ENCODE data around the gene PRDM4. TPM values are rescaled to one million over a fixed set of nuclear protein-coding genes. Genes with fewer than 3 reads are reported as not detected.

Gene PRDM4
- total and polyA plus RNA-seq, 2 donors (not counting 3 experiments of a cell fraction or from before 2014, with no cell fraction given): 25.6 to 36.8 TPM

DNA sequence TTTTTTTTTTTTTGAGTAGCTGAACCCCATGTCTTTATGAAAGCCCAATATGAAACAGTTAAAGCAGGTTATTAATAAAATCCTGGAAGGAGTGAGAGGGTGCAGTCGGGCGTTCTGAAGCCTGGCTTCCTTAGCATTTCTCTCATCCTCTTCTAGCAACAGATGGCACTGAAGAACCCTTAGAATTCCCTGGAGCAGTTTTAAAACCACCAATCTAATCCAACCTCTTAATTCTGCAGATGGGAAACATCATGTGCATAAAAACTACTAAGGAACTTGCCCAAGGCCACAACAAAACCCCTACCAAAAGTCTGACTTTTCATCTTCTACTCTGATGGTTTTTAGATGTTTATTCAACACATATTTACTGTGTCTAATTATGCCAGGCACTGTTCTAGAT lies 25.2 kb downstream of the PRDM4 start:
- no peak overlapping the region for H2AFZ ChIP-seq (ENCODE audit: low read depth, low read length)
- H3K79me2 ChIP-seq (ENCODE audit: control insufficient read depth, insufficient read depth, low read length): peaks cover 2% of the 10 kb centered on the region
- ChIA-PET POLR2A (no interaction called here), CTCF (no interaction called here)
- peaks cover 27 to 42% of the 10 kb centered on the region in 2 experiments for H3K36me3 ChIP-seq (ENCODE audit: control insufficient read depth in 2 of 2, extremely low read depth in 1 of 2, insufficient read depth in 2 of 2, low read length in 2 of 2)
- no peak overlapping the region for H3K9ac ChIP-seq (replicated peaks; ENCODE audit: extremely low read depth, insufficient read depth, low read length)
- H3K27me3 ChIP-seq (ENCODE audit: control insufficient read depth in 2 of 2, insufficient read depth in 2 of 2, low read length in 2 of 2): no peaks in the 10 kb centered on the region
- DNase-seq (ENCODE audit: low read depth, low spot score) (no peak), FAIRE-seq (no peak)
- H3K4me1 ChIP-seq (ENCODE audit: control insufficient read depth, extremely low read depth, insufficient read depth, low read length): peaks cover 9% of the 10 kb centered on the region
- no TSS peak for BruUV-seq (replicated peaks)
- no peak overlapping the region for H3K4me3 ChIP-seq (replicated peaks in 1 of 3; ENCODE audit: insufficient read depth in 1 of 3, low read depth in 1 of 3, low read length in 3 of 3)
- TF ChIP-seq, protein P1, sequence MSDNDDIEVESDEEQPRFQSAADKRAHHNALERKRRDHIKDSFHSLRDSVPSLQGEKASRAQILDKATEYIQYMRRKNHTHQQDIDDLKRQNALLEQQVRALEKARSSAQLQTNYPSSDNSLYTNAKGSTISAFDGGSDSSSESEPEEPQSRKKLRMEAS (IDR thresholded peaks at IDR 0.05; ENCODE audit: insufficient read depth, insufficient read length): no peak
- TF ChIP-seq JUN (IDR thresholded peaks at IDR 0.05; ENCODE audit: borderline replicate concordance, insufficient read depth, insufficient read length, low read depth): no peak
- H3K9me3 ChIP-seq (replicated peaks; ENCODE audit: control insufficient read depth, insufficient read depth, low read length): no peaks in the 10 kb centered on the region
- no peak overlapping the region for H3K27ac ChIP-seq (ENCODE audit: insufficient read depth, low read depth, low read length)
- intact Hi-C loops (cut with micrococcal nuclease) (no loop called here), dilution Hi-C loops (cut with MboI; ENCODE audit: extremely low pct_ligation_motif_present, low sequenced_read_pairs) (no loop called here)
- H3K4me2 ChIP-seq (ENCODE audit: insufficient read depth, low read length): no peak overlapping the region
- no peaks in the 10 kb centered on the region for H4K20me1 ChIP-seq (replicated peaks; ENCODE audit: control insufficient read depth, extremely low read depth, insufficient read depth, low read length)
- H3K9me1 ChIP-seq (replicated peaks; ENCODE audit: control insufficient read depth, extremely low read depth, insufficient read depth, low read length): no peaks in the 10 kb centered on the region

DNA sequence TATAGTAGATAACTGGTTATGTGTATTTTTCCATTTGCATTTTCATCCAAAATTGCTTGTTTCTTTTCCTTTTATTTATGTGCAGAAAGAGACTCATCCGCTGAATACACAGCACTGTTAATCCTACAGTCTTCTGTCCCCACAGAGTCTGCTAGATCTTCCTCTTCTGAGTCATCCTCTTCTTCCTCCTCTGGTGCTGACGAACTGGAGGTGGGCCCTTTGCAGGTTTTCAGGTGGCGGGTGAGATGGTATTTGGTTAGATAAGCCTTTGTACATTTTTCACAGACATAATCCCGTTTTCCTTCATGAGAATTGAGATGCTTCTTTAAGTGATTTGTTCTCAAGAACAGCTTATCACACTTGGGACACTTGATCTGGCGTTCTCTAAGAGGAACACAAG lies 26.8 kb downstream of the PRDM4 start:
- CTCF ChIA-PET: no interaction called here
- H3K27ac ChIP-seq (ENCODE audit: insufficient read depth, low read depth, low read length): no peak overlapping the region
- POLR2A ChIA-PET: no interaction called here
- no peak overlapping the region for H3K4me3 ChIP-seq (replicated peaks in 1 of 3; ENCODE audit: insufficient read depth in 1 of 3, low read depth in 1 of 3, low read length in 3 of 3)
- no peak for DNase-seq (ENCODE audit: low read depth, low spot score)
- no peak overlapping the region for H3K9ac ChIP-seq (replicated peaks; ENCODE audit: extremely low read depth, insufficient read depth, low read length)
- dilution Hi-C loops (cut with MboI; ENCODE audit: extremely low pct_ligation_motif_present, low sequenced_read_pairs): no loop called here
- peaks cover 2% of the 10 kb centered on the region for H3K79me2 ChIP-seq (ENCODE audit: control insufficient read depth, insufficient read depth, low read length)
- no peak overlapping the region for H3K4me2 ChIP-seq (ENCODE audit: insufficient read depth, low read length)
- H3K9me3 ChIP-seq (replicated peaks; ENCODE audit: control insufficient read depth, insufficient read depth, low read length): no peaks in the 10 kb centered on the region
- peaks cover 9% of the 10 kb centered on the region for H3K4me1 ChIP-seq (ENCODE audit: control insufficient read depth, extremely low read depth, insufficient read depth, low read length)
- no TSS peak for BruUV-seq (replicated peaks)
- H3K9me1 ChIP-seq (replicated peaks; ENCODE audit: control insufficient read depth, extremely low read depth, insufficient read depth, low read length): no peaks in the 10 kb centered on the region
- peaks cover 19 to 35% of the 10 kb centered on the region in 2 experiments for H3K36me3 ChIP-seq (ENCODE audit: control insufficient read depth in 2 of 2, extremely low read depth in 1 of 2, insufficient read depth in 2 of 2, low read length in 2 of 2)
- TF ChIP-seq MYC (IDR thresholded peaks at IDR 0.05; ENCODE audit: low read depth, low read length) (no peak), GATA2 (IDR thresholded peaks at IDR 0.05; ENCODE audit: insufficient read depth, insufficient read length, low read depth, low read length) (no peak), POLR2A (IDR thresholded peaks at IDR 0.05; ENCODE audit: low read depth, low read length) (no peak), POLR2AphosphoS5 (IDR thresholded peaks at IDR 0.05; ENCODE audit: insufficient read depth, low read depth, low read length) (no peak), FOS (IDR thresholded peaks at IDR 0.05; ENCODE audit: borderline replicate concordance, insufficient read depth, low read length) (no peak), JUN (IDR thresholded peaks at IDR 0.05; ENCODE audit: borderline replicate concordance, insufficient read depth, insufficient read length, low read depth) (no peak), EZH2 (IDR thresholded peaks at IDR 0.05; ENCODE audit: borderline replicate concordance, low read depth, low read length, severe bottlenecking) (no peak)
- TF ChIP-seq, protein P1 (IDR thresholded peaks at IDR 0.05; ENCODE audit: insufficient read depth, insufficient read length): no peak
- TF ChIP-seq, protein P2, sequence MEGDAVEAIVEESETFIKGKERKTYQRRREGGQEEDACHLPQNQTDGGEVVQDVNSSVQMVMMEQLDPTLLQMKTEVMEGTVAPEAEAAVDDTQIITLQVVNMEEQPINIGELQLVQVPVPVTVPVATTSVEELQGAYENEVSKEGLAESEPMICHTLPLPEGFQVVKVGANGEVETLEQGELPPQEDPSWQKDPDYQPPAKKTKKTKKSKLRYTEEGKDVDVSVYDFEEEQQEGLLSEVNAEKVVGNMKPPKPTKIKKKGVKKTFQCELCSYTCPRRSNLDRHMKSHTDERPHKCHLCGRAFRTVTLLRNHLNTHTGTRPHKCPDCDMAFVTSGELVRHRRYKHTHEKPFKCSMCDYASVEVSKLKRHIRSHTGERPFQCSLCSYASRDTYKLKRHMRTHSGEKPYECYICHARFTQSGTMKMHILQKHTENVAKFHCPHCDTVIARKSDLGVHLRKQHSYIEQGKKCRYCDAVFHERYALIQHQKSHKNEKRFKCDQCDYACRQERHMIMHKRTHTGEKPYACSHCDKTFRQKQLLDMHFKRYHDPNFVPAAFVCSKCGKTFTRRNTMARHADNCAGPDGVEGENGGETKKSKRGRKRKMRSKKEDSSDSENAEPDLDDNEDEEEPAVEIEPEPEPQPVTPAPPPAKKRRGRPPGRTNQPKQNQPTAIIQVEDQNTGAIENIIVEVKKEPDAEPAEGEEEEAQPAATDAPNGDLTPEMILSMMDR (IDR thresholded peaks at IDR 0.05; ENCODE audit: extremely low read depth in 1 of 2, insufficient read depth in 1 of 2, low read depth in 1 of 2, low read length in 2 of 2): no peak
- H2AFZ ChIP-seq (ENCODE audit: low read depth, low read length): no peak overlapping the region
- H3K27me3 ChIP-seq (ENCODE audit: control insufficient read depth in 2 of 2, insufficient read depth in 2 of 2, low read length in 2 of 2): no peaks in the 10 kb centered on the region
- intact Hi-C loops (cut with micrococcal nuclease): no loop called here
- no peak for FAIRE-seq
- no peaks in the 10 kb centered on the region for H4K20me1 ChIP-seq (replicated peaks; ENCODE audit: control insufficient read depth, extremely low read depth, insufficient read depth, low read length)
